IMR-90 (cell line): ENCODE results near the gene LRP5. TPM values are rescaled to one million over a fixed set of nuclear protein-coding genes. Genes with fewer than 3 reads are reported as not detected.

ENCODE experiments used
- ATAC-seq: fragments of 200-7000 bp; cut with Tn5 transposase; 2 replicates; pipeline ENCODE4 v1.9.1; 2020; ENCODE audit warnings: low read depth, mild to moderate bottlenecking, moderate library complexity
- BruUV-seq: library from RNA; stranded (reverse); fragments of 400-500 nt; replicated peaks from 2 replicates; lab custom pipeline; 2021; lab: Mats Ljungman, UMichigan
- CTCF ChIA-PET: fragments of 300-600 bp; formaldehyde crosslinking; extraction: SDS; loops from one replicate; lab custom pipeline; 2021; ENCODE audit warnings: antibody characterized with exemption; lab: Yijun Ruan, JAX
- POLR2A ChIA-PET: fragments of 300-600 bp; sonication (Branson Sonifier 250); formaldehyde crosslinking; loops from one replicate; lab custom pipeline; 2022; ENCODE audit warnings: antibody characterized with exemption; ENCODE audit not compliant: unreplicated experiment; lab: Charles Lee
- DNase-seq: peaks from one replicate; pipeline ENCODE4 v3.0.0; 2013
- H2AFZ ChIP-seq: replicated peaks from 2 replicates; pipeline ENCODE3; 2013; ENCODE audit warnings: low read length, mild to moderate bottlenecking; ENCODE audit not compliant: poor library complexity
- H2AK5ac ChIP-seq: 2 replicates; pipeline ENCODE4 v1.6.1; 2013; ENCODE audit warnings: low read depth, low read length, inconsistent platforms
- H2AK9ac ChIP-seq: replicated peaks from 2 replicates; pipeline ENCODE3; 2013; ENCODE audit warnings: mild to moderate bottlenecking, low read depth, low read length, moderate library complexity; ENCODE audit not compliant: poor library complexity
- H2BK120ac ChIP-seq: 2 replicates; pipeline ENCODE4 v1.6.1; 2013; ENCODE audit warnings: low read depth, low read length, inconsistent platforms
- H2BK15ac ChIP-seq: 3 replicates; pipeline ENCODE4 v1.6.1; 2013; ENCODE audit warnings: low read depth, low read length, inconsistent platforms
- H2BK20ac ChIP-seq: 2 replicates; pipeline ENCODE4 v1.6.1; 2013; ENCODE audit warnings: low read depth, mild to moderate bottlenecking, inconsistent platforms, low read length, moderate library complexity
- H2BK5ac ChIP-seq: 2 replicates; pipeline ENCODE4 v1.6.1; 2013; ENCODE audit warnings: mild to moderate bottlenecking, low read depth, low read length, inconsistent platforms; ENCODE audit not compliant: poor library complexity, severe bottlenecking
- H3K14ac ChIP-seq: replicated peaks from 2 replicates; pipeline ENCODE4 v1.6.1; 2013; ENCODE audit warnings: low read depth, low read length, inconsistent platforms
- H3K18ac ChIP-seq: 2 replicates; pipeline ENCODE4 v1.6.1; 2013; ENCODE audit warnings: low read depth, low read length, control low read depth
- H3K23ac ChIP-seq: 2 replicates; pipeline ENCODE4 v1.6.1; 2013; ENCODE audit warnings: low read depth, low read length, inconsistent platforms
- H3K27ac ChIP-seq: 2 replicates; pipeline ENCODE4 v1.5.1; 2013; ENCODE audit warnings: mild to moderate bottlenecking, control low read depth, low read length; ENCODE audit not compliant: insufficient read depth
- H3K27me3 ChIP-seq: 2 replicates; pipeline ENCODE4 v1.6.1; 2013; ENCODE audit warnings: low read length; ENCODE audit not compliant: control insufficient read depth, insufficient read depth
- H3K36me3 ChIP-seq: 2 replicates; pipeline ENCODE4 v1.6.1; 2013; ENCODE audit warnings: low read length, mixed read lengths; ENCODE audit not compliant: control insufficient read depth, insufficient read depth
- H3K4ac ChIP-seq: 2 replicates; pipeline ENCODE4 v1.6.1; 2013; ENCODE audit warnings: low read depth, low read length, inconsistent platforms
- H3K4me1 ChIP-seq: 2 replicates; pipeline ENCODE4 v1.6.1; 2013; ENCODE audit warnings: low read length, mixed read lengths; ENCODE audit not compliant: control insufficient read depth, insufficient read depth
- H3K4me2 ChIP-seq: 2 replicates; pipeline ENCODE4 v1.6.1; 2013; ENCODE audit warnings: low read depth, mild to moderate bottlenecking, control low read depth, low read length, moderate library complexity
- H3K4me3 ChIP-seq: 2 replicates; pipeline ENCODE4 v1.5.1; 2013; ENCODE audit warnings: low read depth, mild to moderate bottlenecking, control low read depth, low read length, moderate library complexity; ENCODE audit not compliant: insufficient read depth
- H3K56ac ChIP-seq: 2 replicates; pipeline ENCODE4 v1.6.1; 2013; ENCODE audit warnings: low read length, inconsistent platforms; ENCODE audit not compliant: insufficient read depth; ENCODE audit errors: extremely low read depth
- H3K79me1 ChIP-seq, 2 experiments: 2 replicates each; pipeline ENCODE4 v1.6.1; 2013; ENCODE audit warnings: low read length in 2 of 2, inconsistent platforms in 1 of 2, low read depth in 1 of 2
- H3K9ac ChIP-seq: 2 replicates; pipeline ENCODE4 v1.6.1; 2013; ENCODE audit warnings: low read depth, low read length, control low read depth
- H3K9me1 ChIP-seq: 2 replicates; pipeline ENCODE4 v1.6.1; 2013; ENCODE audit warnings: low read length, inconsistent platforms; ENCODE audit not compliant: insufficient read depth
- H3K9me3 ChIP-seq: 2 replicates; pipeline ENCODE4 v1.6.1; 2013; ENCODE audit warnings: low read length; ENCODE audit not compliant: control insufficient read depth, insufficient read depth
- H4K20me1 ChIP-seq: 2 replicates; pipeline ENCODE4 v1.6.1; 2013; ENCODE audit warnings: low read length, inconsistent platforms; ENCODE audit not compliant: insufficient read depth
- H4K5ac ChIP-seq: 2 replicates; pipeline ENCODE4 v1.6.1; 2013; ENCODE audit warnings: mild to moderate bottlenecking, low read depth, low read length, control low read depth
- H4K8ac ChIP-seq, 2 experiments: 2 replicates each; pipeline ENCODE4 v1.6.1; 2013; ENCODE audit warnings: low read depth in 2 of 2, low read length in 2 of 2, control low read depth in 1 of 2, inconsistent platforms in 1 of 2
- H4K91ac ChIP-seq: 2 replicates; pipeline ENCODE4 v1.6.1; 2013; ENCODE audit warnings: low read depth, low read length, inconsistent platforms; ENCODE audit not compliant: insufficient read depth
- BHLHE40 ChIP-seq: fragments of 150-350 bp; IDR thresholded peaks from 2 replicates; pipeline ENCODE4 v1.6.1; 2016; ENCODE audit warnings: mild to moderate bottlenecking, low read depth, low read length
- CEBPB ChIP-seq: IDR thresholded peaks from 2 replicates; pipeline ENCODE4 v1.6.1; 2012; ENCODE audit warnings: low read depth, low read length, improper control_type of control experiment
- CHD1 ChIP-seq: IDR thresholded peaks from 2 replicates; pipeline ENCODE4 v1.6.1; 2012; ENCODE audit warnings: low read depth, low read length, improper control_type of control experiment
- ELK1 ChIP-seq: fragments of 150-350 bp; IDR thresholded peaks from 2 replicates; pipeline ENCODE4 v1.6.1; 2016; ENCODE audit warnings: low read depth, mild to moderate bottlenecking, low read length, moderate library complexity, borderline replicate concordance
- FOS ChIP-seq: fragments of 150-350 bp; IDR thresholded peaks from 2 replicates; pipeline ENCODE4 v1.6.1; 2016; ENCODE audit warnings: low read depth, low read length
- MAFK ChIP-seq: IDR thresholded peaks from 2 replicates; pipeline ENCODE4 v1.6.1; 2012; ENCODE audit warnings: low read depth, low read length, improper control_type of control experiment
- MAZ ChIP-seq: IDR thresholded peaks from 2 replicates; pipeline ENCODE4 v1.6.1; 2012; ENCODE audit warnings: low read depth, mild to moderate bottlenecking, low read length, improper control_type of control experiment, moderate library complexity, borderline replicate concordance
- MXI1 ChIP-seq: IDR thresholded peaks from 2 replicates; pipeline ENCODE4 v1.6.1; 2012; ENCODE audit warnings: low read depth, mild to moderate bottlenecking, low read length, moderate library complexity, borderline replicate concordance
- NFE2L2 ChIP-seq: fragments of 150-350 bp; IDR thresholded peaks from 2 replicates; pipeline ENCODE4 v1.6.1; 2016; ENCODE audit warnings: low read depth, mild to moderate bottlenecking, low read length
- POLR2A ChIP-seq: IDR thresholded peaks from 2 replicates; pipeline ENCODE4 v1.6.1; 2012; ENCODE audit warnings: mild to moderate bottlenecking, low read depth, low read length
- RAD21 ChIP-seq: IDR thresholded peaks from 2 replicates; pipeline ENCODE4 v1.6.1; 2012; ENCODE audit warnings: low read length, improper control_type of control experiment
- RCOR1 ChIP-seq: IDR thresholded peaks from 2 replicates; pipeline ENCODE4 v1.6.1; 2012; ENCODE audit warnings: mild to moderate bottlenecking, low read length, improper control_type of control experiment; ENCODE audit not compliant: insufficient replicate concordance
- RFX5 ChIP-seq: IDR thresholded peaks from 2 replicates; pipeline ENCODE4 v1.8.0; 2012; ENCODE audit warnings: low read depth, mild to moderate bottlenecking, low read length, moderate library complexity
- SMC3 ChIP-seq: fragments of 150-350 bp; IDR thresholded peaks from 2 replicates; pipeline ENCODE4 v1.6.1; 2016; ENCODE audit warnings: low read depth, mild to moderate bottlenecking, antibody characterized with exemption, low read length, moderate library complexity
- WGBS, 2 experiments: methylation state at CpG; one replicate each; pipeline versions ENCODE4 v1.1.5 to v1.1.7; 2013; ENCODE audit warnings: missing lambda C conversion rate in 2 of 2; ENCODE audit not compliant: insufficient read length in 1 of 2; ENCODE audit errors: extremely low coverage in 2 of 2; 5-methylcytosine and 5-hydroxymethylcytosine counted together
- dilution Hi-C: fragments of 300-500 bp; cut with HindIII; formaldehyde crosslinking; loops from one replicate; pipeline ENCODE4 v1.14.3; 2018; ENCODE audit warnings: low sequenced_read_pairs; ENCODE audit not compliant: unreplicated experiment
- in situ Hi-C: fragments of 300-500 bp; cut with MboI; formaldehyde crosslinking; loops from 3 replicates; pipeline ENCODE4 v1.14.3; 2019; ENCODE audit warnings: low sequenced_read_pairs, inconsistent platforms, mixed read lengths
- intact Hi-C: fragments of 100-400 bp; cut with micrococcal nuclease; formaldehyde crosslinking; loops from 2 replicates; pipeline ENCODE4 v1.10.0; 2022
- polyA plus RNA-seq, 3 experiments: library from polyadenylated mRNA; depleted of rRNA; stranded (reverse); fragments of >200 nt; gene quantifications; 2 replicates each; pipeline ENCODE4 v1.2.3, GENCODE V29; 2012; ENCODE audit warnings: low replicate concordance in 1 of 3
- total RNA-seq: library from RNA; depleted of rRNA; stranded (reverse); fragments of >200 nt; gene quantifications from 2 replicates; pipeline ENCODE4 v1.2.3, GENCODE V29; 2012
- TF ChIP-seq, protein P1 (sequence below): fragments of 150-350 bp; IDR thresholded peaks from 2 replicates; pipeline ENCODE4 v1.6.1; 2017; ENCODE audit warnings: mild to moderate bottlenecking, antibody characterized with exemption, low read length, low read depth

The LRP5 gene
- total and polyA plus RNA-seq, 2 of the 4 experiments (the other 2 are of a cell fraction): 10.4 to 15.0 TPM

GRCh38 chr11:68424981-68425865 is 112.8 kb downstream of the LRP5 start:
- H4K91ac ChIP-seq: no peak overlapping the region
- no peaks in the 10 kb centered on the region; the same call in 1 of the 2 replicates for H3K9me1 ChIP-seq
- no peak overlapping the region for H2BK15ac ChIP-seq
- no peak overlapping the region for H2BK120ac ChIP-seq
- DNase-seq: no peak
- in situ Hi-C loops: no loop called here
- no peak overlapping the region for H3K18ac ChIP-seq
- H3K36me3 ChIP-seq: peaks cover 52% of the 10 kb centered on the region
- H3K9me3 ChIP-seq: peaks cover 14% of the 10 kb centered on the region
- H3K23ac ChIP-seq: no peak overlapping the region
- ChIA-PET POLR2A (no interaction called here), CTCF (no interaction called here)
- intact Hi-C loops: no loop called here
- ATAC-seq: no peak
- H4K5ac ChIP-seq: no peak overlapping the region
- H3K4me1 ChIP-seq: no peaks in the 10 kb centered on the region
- no peak overlapping the region for H3K4ac ChIP-seq
- no peak overlapping the region for H3K56ac ChIP-seq
- no TSS peak for BruUV-seq
- no peak overlapping the region for H4K8ac ChIP-seq
- dilution Hi-C loops: no loop called here
- H3K27me3 ChIP-seq: no peaks in the 10 kb centered on the region
- no peak overlapping the region for H2AK5ac ChIP-seq
- 94% methylated on average over 16 of the region's 40 CpGs; no CpG with 5 or more reads in 1 of the 2 experiments for WGBS, 2 experiments
- H3K4me2 ChIP-seq: no peak overlapping the region
- H3K9ac ChIP-seq: no peak overlapping the region
- H2BK5ac ChIP-seq: no peak overlapping the region
- H3K14ac ChIP-seq: no peak overlapping the region
- H2BK20ac ChIP-seq: no peak overlapping the region
- H4K20me1 ChIP-seq: peaks cover 9% of the 10 kb centered on the region; the same call in 1 of the 2 replicates
- H2AFZ ChIP-seq: no peak overlapping the region
- no peak overlapping the region for H2AK9ac ChIP-seq
- H3K4me3 ChIP-seq: no peak overlapping the region
- peaks cover 0 to 5% of the 10 kb centered on the region in 2 experiments; a peak in 1 of 4 replicates for H3K79me1 ChIP-seq
- H3K27ac ChIP-seq: no peak overlapping the region
- TF ChIP-seq RFX5: no peak
- no peak for TF ChIP-seq POLR2A
- TF ChIP-seq MAFK: no peak
- no peak for TF ChIP-seq MXI1
- no peak for TF ChIP-seq ELK1
- TF ChIP-seq NFE2L2: no peak
- TF ChIP-seq FOS: no peak
- no peak for TF ChIP-seq MAZ
- TF ChIP-seq CEBPB: no peak
- no peak for TF ChIP-seq BHLHE40
- no peak for TF ChIP-seq RCOR1
- TF ChIP-seq, protein P1, sequence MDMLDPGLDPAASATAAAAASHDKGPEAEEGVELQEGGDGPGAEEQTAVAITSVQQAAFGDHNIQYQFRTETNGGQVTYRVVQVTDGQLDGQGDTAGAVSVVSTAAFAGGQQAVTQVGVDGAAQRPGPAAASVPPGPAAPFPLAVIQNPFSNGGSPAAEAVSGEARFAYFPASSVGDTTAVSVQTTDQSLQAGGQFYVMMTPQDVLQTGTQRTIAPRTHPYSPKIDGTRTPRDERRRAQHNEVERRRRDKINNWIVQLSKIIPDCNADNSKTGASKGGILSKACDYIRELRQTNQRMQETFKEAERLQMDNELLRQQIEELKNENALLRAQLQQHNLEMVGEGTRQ: no peak
- TF ChIP-seq CHD1: no peak
- TF ChIP-seq RAD21: no peak
- no peak for TF ChIP-seq SMC3
